Neural progenitor cell (in vitro differentiated cells): Measurements from ENCODE around the gene CFAP299. TPM values are rescaled to one million over a fixed set of nuclear protein-coding genes. Genes with fewer than 3 reads are reported as not detected.

ENCODE experiments used
- DNase-seq: peaks from one replicate; pipeline ENCODE4 v3.0.0-alpha.2; 2016; ENCODE audit warnings: low spot score
- H2AFZ ChIP-seq: fragments of 200-600 bp; sonication (generic); replicated peaks from 2 replicates; pipeline ENCODE4 v1.6.1; 2016; ENCODE audit warnings: antibody characterized with exemption
- H3F3A ChIP-seq: fragments of 200-600 bp; sonication (generic); 2 replicates; pipeline ENCODE4 v1.6.1; 2016; ENCODE audit warnings: antibody characterized with exemption, low read depth
- H3K27ac ChIP-seq: fragments of 200-600 bp; sonication (generic); 2 replicates; pipeline ENCODE4 v1.5.1; 2016; ENCODE audit warnings: mild to moderate bottlenecking
- H3K27me3 ChIP-seq: fragments of 200-600 bp; sonication (generic); 2 replicates; pipeline ENCODE4 v1.6.1; 2016; ENCODE audit warnings: mild to moderate bottlenecking, moderate library complexity
- H3K36me3 ChIP-seq: fragments of 200-600 bp; sonication (generic); 2 replicates; pipeline ENCODE4 v1.5.1; 2016
- H3K4me1 ChIP-seq: fragments of 200-600 bp; sonication (generic); 2 replicates; pipeline ENCODE4 v1.6.1; 2016; ENCODE audit warnings: mixed run types
- H3K4me2 ChIP-seq: fragments of 200-600 bp; sonication (generic); 2 replicates; pipeline ENCODE4 v1.6.1; 2016
- H3K4me3 ChIP-seq: fragments of 200-600 bp; sonication (generic); 2 replicates; pipeline ENCODE4 v1.5.1; 2016
- H3K79me2 ChIP-seq: fragments of 200-600 bp; sonication (generic); 2 replicates; pipeline ENCODE4 v1.6.1; 2016; ENCODE audit warnings: low read depth
- H3K9ac ChIP-seq: fragments of 200-600 bp; sonication (generic); 2 replicates; pipeline ENCODE4 v1.6.1; 2016
- H3K9me3 ChIP-seq: fragments of 200-600 bp; sonication (generic); 2 replicates; pipeline ENCODE4 v1.5.1; 2016; ENCODE audit warnings: low read depth
- H4K20me1 ChIP-seq: fragments of 200-600 bp; sonication (generic); 2 replicates; pipeline ENCODE4 v1.6.1; 2016; ENCODE audit warnings: low read depth
- H3K27ac Mint-ChIP-seq: 3 replicates; pipeline ENCODE4 v1.8.0; 2021; ENCODE audit warnings: mixed read lengths
- H3K27me3 Mint-ChIP-seq: 2 replicates; pipeline ENCODE4 v1.8.0; 2022; ENCODE audit warnings: low read depth, mild to moderate bottlenecking, inconsistent platforms, moderate library complexity, mixed read lengths; ENCODE audit not compliant: insufficient read depth
- H3K36me3 Mint-ChIP-seq: 3 replicates; pipeline ENCODE4 v1.8.0; 2021; ENCODE audit warnings: mixed read lengths
- H3K4me1 Mint-ChIP-seq: 3 replicates; pipeline ENCODE4 v1.8.0; 2021; ENCODE audit warnings: mixed read lengths
- H3K4me3 Mint-ChIP-seq: 3 replicates; pipeline ENCODE4 v1.8.0; 2021; ENCODE audit warnings: mild to moderate bottlenecking, moderate library complexity, mixed read lengths
- H3K9me3 Mint-ChIP-seq: 3 replicates; pipeline ENCODE4 v1.8.0; 2020; ENCODE audit warnings: mixed read lengths
- CTCF ChIP-seq: fragments of 200-600 bp; sonication (generic); IDR thresholded peaks from 2 replicates; pipeline ENCODE4 v1.5.1; 2017; ENCODE audit warnings: antibody characterized with exemption, mild to moderate bottlenecking
- EZH2 ChIP-seq: fragments of 200-600 bp; sonication (generic); IDR thresholded peaks from 2 replicates; pipeline ENCODE4 v1.6.1; 2017; ENCODE audit warnings: antibody characterized with exemption, mild to moderate bottlenecking, moderate library complexity
- EZH2phosphoT487 ChIP-seq: fragments of 200-600 bp; sonication (generic); IDR thresholded peaks from 2 replicates; pipeline ENCODE4 v1.6.1; 2017; ENCODE audit warnings: antibody characterized with exemption
- total RNA-seq: library from RNA; depleted of rRNA; stranded (reverse); fragments of >200 nt; gene quantifications from 2 replicates; pipeline ENCODE4 v1.2.3, GENCODE V29; 2015; ENCODE audit warnings: low replicate concordance

Gene CFAP299
- total RNA-seq, 1 donor from 2014 or later: not detected

- H3F3A ChIP-seq: no peaks in the 10 kb centered on the region
- H3K9ac ChIP-seq: no peak overlapping the region
- H3K79me2 ChIP-seq: no peaks in the 10 kb centered on the region
- Mint-ChIP-seq H3K36me3 (no peaks in the 10 kb centered on the region), H3K9me3 (no peaks in the 10 kb centered on the region), H3K27me3 (peaks cover 2% of the 10 kb centered on the region), H3K27ac (no peak overlapping the region), H3K4me1 (no peaks in the 10 kb centered on the region), H3K4me3 (no peak overlapping the region)
- peaks cover 8% of the 10 kb centered on the region for H3K4me1 ChIP-seq
- no peak overlapping the region for H3K4me2 ChIP-seq
- H3K9me3 ChIP-seq: no peaks in the 10 kb centered on the region
- H2AFZ ChIP-seq: no peak overlapping the region
- no peak for DNase-seq
- H4K20me1 ChIP-seq: no peaks in the 10 kb centered on the region
- H3K27ac ChIP-seq: no peak overlapping the region
- H3K4me3 ChIP-seq: no peak overlapping the region
- H3K36me3 ChIP-seq: no peaks in the 10 kb centered on the region
- TF ChIP-seq EZH2phosphoT487: no peak
- TF ChIP-seq EZH2: no peak
- H3K27me3 ChIP-seq: no peaks in the 10 kb centered on the region
Observed at GRCh38 chr4:80452055-80452454, 116.5 kb downstream of the CFAP299 start.

GRCh38 chr4:80452768-80453167 lies 117.2 kb downstream of the CFAP299 start:
- no peaks in the 10 kb centered on the region for H3F3A ChIP-seq
- H3K27me3 Mint-ChIP-seq: peaks cover 2% of the 10 kb centered on the region
- H3K4me3 Mint-ChIP-seq: no peak overlapping the region
- H3K36me3 Mint-ChIP-seq: no peaks in the 10 kb centered on the region
- no peaks in the 10 kb centered on the region for H3K9me3 ChIP-seq
- H3K27ac Mint-ChIP-seq: no peak overlapping the region
- H3K9ac ChIP-seq: no peak overlapping the region
- H3K4me1 ChIP-seq: peaks cover 8% of the 10 kb centered on the region
- H3K4me1 Mint-ChIP-seq: no peaks in the 10 kb centered on the region
- H3K79me2 ChIP-seq: no peaks in the 10 kb centered on the region
- no peaks in the 10 kb centered on the region for H3K27me3 ChIP-seq
- H4K20me1 ChIP-seq: no peaks in the 10 kb centered on the region
- no peak overlapping the region for H3K27ac ChIP-seq
- H3K9me3 Mint-ChIP-seq: no peaks in the 10 kb centered on the region
- no peak overlapping the region for H2AFZ ChIP-seq
- H3K4me3 ChIP-seq: no peak overlapping the region
- no peak for DNase-seq
- TF ChIP-seq EZH2phosphoT487: no peak
- TF ChIP-seq CTCF: no peak
- TF ChIP-seq EZH2: no peak
- no peaks in the 10 kb centered on the region for H3K36me3 ChIP-seq
- no peak overlapping the region for H3K4me2 ChIP-seq

GRCh38 chr4:80454040-80454439 lies 118.5 kb downstream of the CFAP299 start:
- no peak overlapping the region for H3K4me2 ChIP-seq
- H3K27me3 ChIP-seq: no peaks in the 10 kb centered on the region
- Mint-ChIP-seq H3K36me3 (no peaks in the 10 kb centered on the region), H3K9me3 (no peaks in the 10 kb centered on the region), H3K27me3 (peaks cover 2% of the 10 kb centered on the region), H3K4me1 (no peaks in the 10 kb centered on the region), H3K27ac (no peak overlapping the region), H3K4me3 (no peak overlapping the region)
- H3K36me3 ChIP-seq: no peaks in the 10 kb centered on the region
- no peaks in the 10 kb centered on the region for H3K9me3 ChIP-seq
- H3K4me1 ChIP-seq: peaks cover 8% of the 10 kb centered on the region
- no peaks in the 10 kb centered on the region for H3F3A ChIP-seq
- H2AFZ ChIP-seq: no peak overlapping the region
- DNase-seq: no peak
- no peak for TF ChIP-seq EZH2
- no peak for TF ChIP-seq CTCF
- no peak for TF ChIP-seq EZH2phosphoT487
- no peaks in the 10 kb centered on the region for H3K79me2 ChIP-seq
- no peak overlapping the region for H3K4me3 ChIP-seq
- no peaks in the 10 kb centered on the region for H4K20me1 ChIP-seq
- no peak overlapping the region for H3K27ac ChIP-seq
- no peak overlapping the region for H3K9ac ChIP-seq

GRCh38 chr4:80454556-80454955 lies 119.0 kb downstream of the CFAP299 start:
- Histone ChIP-seq H3F3A (no peaks in the 10 kb centered on the region), H3K36me3 (no peaks in the 10 kb centered on the region), H3K79me2 (no peaks in the 10 kb centered on the region), H3K4me3 (no peak overlapping the region), H3K27me3 (no peaks in the 10 kb centered on the region), H3K9me3 (no peaks in the 10 kb centered on the region), H4K20me1 (no peaks in the 10 kb centered on the region), H3K4me2 (no peak overlapping the region), H2AFZ (peak overlapping the region; percentile 80), H3K27ac (no peak overlapping the region), H3K4me1 (peaks cover 8% of the 10 kb centered on the region), H3K9ac (no peak overlapping the region)
- no peak for DNase-seq
- Mint-ChIP-seq H3K4me3 (no peak overlapping the region), H3K36me3 (no peaks in the 10 kb centered on the region), H3K27ac (peak overlapping the region; percentile 51), H3K9me3 (no peaks in the 10 kb centered on the region), H3K27me3 (peaks cover 2% of the 10 kb centered on the region), H3K4me1 (no peaks in the 10 kb centered on the region)
- TF ChIP-seq EZH2: no peak
- TF ChIP-seq CTCF: no peak
- no peak for TF ChIP-seq EZH2phosphoT487
